Karpas-422 (cell line): ENCODE data around the gene SLCO3A1. TPM values are rescaled to one million over a fixed set of nuclear protein-coding genes. Genes with fewer than 3 reads are reported as not detected.

Source experiments
- DNase-seq: peaks from one replicate; pipeline ENCODE4 v3.0.0-alpha.2; 2015
- H2AFZ ChIP-seq: fragments of 200-600 bp; sonication (generic); 2 replicates; pipeline ENCODE4 v1.6.1; 2014; ENCODE audit warnings: antibody characterized with exemption, low read length, mixed read lengths
- H3K27ac ChIP-seq: fragments of 200-600 bp; sonication (generic); 2 replicates; pipeline ENCODE4 v1.5.1; 2014; ENCODE audit warnings: mild to moderate bottlenecking, low read length, moderate library complexity
- H3K27me3 ChIP-seq: fragments of 200-600 bp; sonication (generic); 2 replicates; pipeline ENCODE4 v1.6.1; 2014; ENCODE audit warnings: low read length, mixed read lengths
- H3K36me3 ChIP-seq: fragments of 200-600 bp; sonication (generic); 2 replicates; pipeline ENCODE4 v1.6.1; 2014; ENCODE audit warnings: low read length, mixed read lengths; ENCODE audit not compliant: insufficient read depth
- H3K4me1 ChIP-seq: fragments of 200-600 bp; sonication (generic); 2 replicates; pipeline ENCODE4 v1.6.1; 2014; ENCODE audit warnings: mild to moderate bottlenecking, low read length, mixed read lengths
- H3K4me2 ChIP-seq: fragments of 200-600 bp; sonication (generic); 2 replicates; pipeline ENCODE4 v1.6.1; 2014; ENCODE audit warnings: low read length, low read depth, mild to moderate bottlenecking; ENCODE audit not compliant: poor library complexity, severe bottlenecking
- H3K4me3 ChIP-seq: fragments of 200-600 bp; sonication (generic); 2 replicates; pipeline ENCODE4 v1.5.1; 2014; ENCODE audit warnings: mild to moderate bottlenecking, antibody characterized with exemption, low read length, mixed read lengths
- H3K79me2 ChIP-seq: fragments of 200-600 bp; sonication (generic); 2 replicates; pipeline ENCODE4 v1.6.1; 2014; ENCODE audit warnings: mild to moderate bottlenecking, low read length, mixed read lengths
- H3K9ac ChIP-seq: fragments of 200-600 bp; sonication (generic); 2 replicates; pipeline ENCODE4 v1.6.0; 2014; ENCODE audit warnings: low read length
- H3K9me2 ChIP-seq: fragments of 200-600 bp; sonication (generic), shearing (Covaris generic); replicated peaks from 2 replicates; pipeline ENCODE4 v1.6.0; 2014; ENCODE audit warnings: mild to moderate bottlenecking, low read length, moderate library complexity; ENCODE audit not compliant: insufficient read depth
- H3K9me3 ChIP-seq: fragments of 300-700, 200-600 bp; sonication (generic); 2 replicates; pipeline ENCODE4 v1.6.1; 2014; ENCODE audit warnings: low read length, mixed read lengths
- H4K20me1 ChIP-seq: fragments of 200-600 bp; sonication (generic); 2 replicates; pipeline ENCODE4 v1.6.1; 2014; ENCODE audit warnings: mild to moderate bottlenecking, antibody characterized with exemption, low read length, low read depth; ENCODE audit not compliant: insufficient read depth
- total RNA-seq: library from RNA; depleted of rRNA; stranded (reverse); fragments of >200 nt; shearing (Covaris generic); gene quantifications from 2 replicates; pipeline ENCODE4 v1.2.3, GENCODE V29; 2014; ENCODE audit warnings: low replicate concordance

The SLCO3A1 gene
- total RNA-seq, 1 experiment from 2014 or later = 36.2 TPM

- Histone ChIP-seq H3K79me2 (peaks cover 96% of the 10 kb centered on the region), H3K9ac (no peak overlapping the region), H3K27ac (peak overlapping the region; percentile 36; the same call in 1 of the 2 replicates), H4K20me1 (peaks cover 16% of the 10 kb centered on the region), H3K4me1 (peaks cover 38% of the 10 kb centered on the region), H3K4me2 (no peak overlapping the region), H3K9me2 (no peaks in the 10 kb centered on the region), H3K9me3 (no peaks in the 10 kb centered on the region), H3K4me3 (no peak overlapping the region), H2AFZ (no peak overlapping the region), H3K36me3 (no peaks in the 10 kb centered on the region), H3K27me3 (no peaks in the 10 kb centered on the region)
- peak; percentile 55 for DNase-seq
These were observed 58.3 kb downstream of the SLCO3A1 start for GRCh38 chr15:91911844-91912243.

DNA sequence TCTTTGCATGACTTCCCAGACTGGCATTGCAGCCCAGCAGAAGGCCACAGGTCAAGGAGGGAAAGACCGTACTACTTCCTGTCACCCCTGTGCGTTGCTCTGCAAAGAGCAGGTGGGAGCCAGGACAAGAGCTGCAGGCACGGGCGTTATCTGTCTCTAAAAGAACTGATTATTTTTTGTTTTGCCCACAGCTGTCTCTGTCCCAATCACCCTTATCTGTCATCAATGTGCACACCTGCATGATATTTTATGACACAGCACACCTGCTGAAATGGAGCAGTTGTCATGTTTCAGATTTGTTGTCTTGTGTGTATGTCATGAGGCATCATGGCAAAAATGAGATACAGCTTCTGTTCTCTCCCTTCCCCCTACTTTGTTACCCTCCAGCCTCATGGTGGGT lies 58.8 kb downstream of the SLCO3A1 start:
- H4K20me1 ChIP-seq = peaks cover 16% of the 10 kb centered on the region
- H3K79me2 ChIP-seq = peaks cover 98% of the 10 kb centered on the region
- H3K36me3 ChIP-seq = no peaks in the 10 kb centered on the region
- H3K4me1 ChIP-seq = peaks cover 38% of the 10 kb centered on the region
- no peak for DNase-seq
- no peak overlapping the region for H3K9ac ChIP-seq
- H3K9me2 ChIP-seq = no peaks in the 10 kb centered on the region
- H3K4me2 ChIP-seq = no peak overlapping the region
- no peaks in the 10 kb centered on the region for H3K9me3 ChIP-seq
- no peak overlapping the region for H2AFZ ChIP-seq
- H3K27ac ChIP-seq = no peak overlapping the region
- H3K27me3 ChIP-seq = no peaks in the 10 kb centered on the region
- H3K4me3 ChIP-seq = no peak overlapping the region

- no peak for DNase-seq
- Histone ChIP-seq H3K4me3 (no peak overlapping the region), H3K36me3 (no peaks in the 10 kb centered on the region), H3K4me1 (peaks cover 38% of the 10 kb centered on the region), H2AFZ (no peak overlapping the region), H3K9me2 (no peaks in the 10 kb centered on the region), H3K79me2 (peaks cover 98% of the 10 kb centered on the region), H3K4me2 (no peak overlapping the region), H4K20me1 (peaks cover 17% of the 10 kb centered on the region), H3K9ac (no peak overlapping the region), H3K27me3 (no peaks in the 10 kb centered on the region), H3K27ac (no peak overlapping the region), H3K9me3 (no peaks in the 10 kb centered on the region)
These were observed 60.1 kb downstream of the SLCO3A1 start for GRCh38 chr15:91913560-91913959.

- Histone ChIP-seq H2AFZ (no peak overlapping the region), H3K27me3 (no peaks in the 10 kb centered on the region), H3K4me2 (no peak overlapping the region)
These were observed 62.1 kb downstream of the SLCO3A1 start for GRCh38 chr15:91915576-91915975.

GRCh38 chr15:91916051-91916450 lies 62.5 kb downstream of the SLCO3A1 start:
- Histone ChIP-seq H3K79me2 (peaks cover 98% of the 10 kb centered on the region), H3K36me3 (no peaks in the 10 kb centered on the region), H3K9me3 (no peaks in the 10 kb centered on the region), H3K9ac (no peak overlapping the region), H3K27ac (no peak overlapping the region), H4K20me1 (peaks cover 26% of the 10 kb centered on the region), H3K4me2 (no peak overlapping the region), H2AFZ (no peak overlapping the region), H3K4me1 (peaks cover 22% of the 10 kb centered on the region), H3K4me3 (no peak overlapping the region), H3K9me2 (no peaks in the 10 kb centered on the region), H3K27me3 (no peaks in the 10 kb centered on the region)
- DNase-seq = no peak

More at GRCh38 chr15:91915576-91915975, 62.1 kb downstream of the SLCO3A1 start:
- Histone ChIP-seq H3K79me2 (peaks cover 98% of the 10 kb centered on the region), H3K27ac (no peak overlapping the region), H3K9ac (no peak overlapping the region), H3K9me2 (no peaks in the 10 kb centered on the region), H3K4me1 (peaks cover 23% of the 10 kb centered on the region), H3K9me3 (no peaks in the 10 kb centered on the region), H3K4me3 (no peak overlapping the region), H3K36me3 (no peaks in the 10 kb centered on the region), H4K20me1 (peaks cover 28% of the 10 kb centered on the region)
- DNase-seq = no peak

DNA sequence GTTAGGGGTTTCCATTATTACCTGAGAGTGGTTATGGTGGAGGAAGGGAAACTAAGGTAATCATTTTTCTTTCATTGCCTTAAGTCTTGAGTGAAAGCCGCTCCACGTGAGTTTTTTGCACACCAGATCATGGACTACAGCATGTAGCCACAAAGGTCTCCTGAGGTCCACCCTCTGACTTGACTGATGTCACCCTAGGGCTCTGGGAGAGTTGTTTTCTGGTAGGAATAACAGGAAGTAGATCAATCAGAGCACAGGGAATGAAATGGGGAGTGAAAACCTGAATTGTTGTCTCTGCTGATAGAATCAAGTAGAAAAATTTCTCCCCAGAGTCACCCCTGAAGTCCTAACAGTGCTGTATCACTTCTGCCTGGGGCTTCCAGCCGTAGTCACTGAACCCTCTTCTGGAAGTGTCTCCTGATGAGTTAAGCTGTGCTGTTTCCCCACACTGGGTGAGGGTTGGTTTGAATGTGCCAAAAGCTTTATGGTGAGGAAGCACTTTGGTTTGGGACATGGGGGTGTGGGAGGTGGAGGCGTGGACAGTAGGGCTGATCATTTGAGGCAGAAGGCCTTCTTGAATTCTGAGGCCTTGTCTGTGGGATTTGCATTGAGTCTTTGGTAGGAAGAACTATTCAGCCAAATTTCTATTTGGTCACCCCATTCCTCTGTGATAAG lies 64.3 kb downstream of the SLCO3A1 start:
- Histone ChIP-seq H3K27ac (no peak overlapping the region), H3K4me1 (peaks cover 14% of the 10 kb centered on the region), H3K9me2 (no peaks in the 10 kb centered on the region), H3K4me2 (no peak overlapping the region), H3K79me2 (peaks cover 100% of the 10 kb centered on the region), H3K36me3 (no peaks in the 10 kb centered on the region), H4K20me1 (peaks cover 30% of the 10 kb centered on the region), H3K9ac (no peak overlapping the region), H3K4me3 (no peak overlapping the region), H2AFZ (no peak overlapping the region), H3K9me3 (no peaks in the 10 kb centered on the region), H3K27me3 (no peaks in the 10 kb centered on the region)
- no peak for DNase-seq

GRCh38 chr15:91919014-91919534 lies 65.6 kb downstream of the SLCO3A1 start:
- no peak overlapping the region for H3K4me3 ChIP-seq

DNA sequence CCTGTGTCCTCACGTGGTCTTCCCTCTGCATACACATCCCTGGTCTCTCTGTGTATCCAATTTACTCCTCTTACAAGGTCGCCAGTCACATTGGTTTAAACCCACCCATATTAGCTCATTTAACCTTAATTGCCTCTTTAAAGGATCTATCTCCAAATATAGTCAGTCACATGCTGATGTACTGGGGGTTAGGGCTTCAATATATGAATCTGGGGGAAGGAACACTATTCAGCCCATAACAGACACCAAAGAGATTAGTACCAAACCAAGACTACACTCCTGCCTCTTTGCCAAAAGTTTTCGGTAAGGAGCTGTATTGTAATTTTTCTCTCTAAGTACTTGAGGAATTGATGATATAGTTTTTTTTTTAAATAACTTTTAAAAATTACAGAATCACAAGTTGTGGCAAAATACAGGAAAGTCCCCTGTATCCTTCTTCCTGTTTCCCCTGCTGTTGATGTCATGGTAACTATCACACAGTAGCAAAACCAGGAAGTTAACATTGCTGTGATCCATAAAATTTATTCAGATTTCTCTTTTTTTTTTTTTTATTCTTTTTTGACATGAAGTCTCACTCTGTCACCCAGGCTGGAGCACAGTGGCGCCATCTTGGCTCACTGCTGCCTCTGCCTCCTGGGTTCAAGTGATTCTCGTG lies 67.8 kb downstream of the SLCO3A1 start:
- Histone ChIP-seq H3K4me3 (no peak overlapping the region), H4K20me1 (peaks cover 30% of the 10 kb centered on the region), H3K9me3 (no peaks in the 10 kb centered on the region), H3K27me3 (no peaks in the 10 kb centered on the region), H3K9me2 (no peaks in the 10 kb centered on the region), H3K9ac (no peak overlapping the region), H3K4me1 (peaks cover 14% of the 10 kb centered on the region), H2AFZ (no peak overlapping the region), H3K4me2 (no peak overlapping the region), H3K27ac (peak overlapping the region; percentile 37; the same call in 1 of the 2 replicates), H3K79me2 (peaks cover 100% of the 10 kb centered on the region), H3K36me3 (no peaks in the 10 kb centered on the region; the same call in 1 of the 2 replicates)
- peak; percentile 49 for DNase-seq

More at GRCh38 chr15:91919014-91919534, 65.6 kb downstream of the SLCO3A1 start:
- Histone ChIP-seq H3K9me2 (no peaks in the 10 kb centered on the region), H4K20me1 (peaks cover 23% of the 10 kb centered on the region), H3K9me3 (no peaks in the 10 kb centered on the region), H3K9ac (no peak overlapping the region), H3K4me2 (no peak overlapping the region), H3K36me3 (no peaks in the 10 kb centered on the region; the same call in 1 of the 2 replicates), H2AFZ (no peak overlapping the region), H3K4me1 (peaks cover 14% of the 10 kb centered on the region), H3K27me3 (no peaks in the 10 kb centered on the region), H3K27ac (no peak overlapping the region), H3K79me2 (peaks cover 100% of the 10 kb centered on the region)
- no peak for DNase-seq
